Measurements from ENCODE around the gene NUCKS1. TPM values are rescaled to one million over a fixed set of nuclear protein-coding genes. Genes with fewer than 3 reads are reported as not detected.

NUCKS1 gene
- total RNA-seq, 1 experiment from 2014 or later = 427 TPM

DNA sequence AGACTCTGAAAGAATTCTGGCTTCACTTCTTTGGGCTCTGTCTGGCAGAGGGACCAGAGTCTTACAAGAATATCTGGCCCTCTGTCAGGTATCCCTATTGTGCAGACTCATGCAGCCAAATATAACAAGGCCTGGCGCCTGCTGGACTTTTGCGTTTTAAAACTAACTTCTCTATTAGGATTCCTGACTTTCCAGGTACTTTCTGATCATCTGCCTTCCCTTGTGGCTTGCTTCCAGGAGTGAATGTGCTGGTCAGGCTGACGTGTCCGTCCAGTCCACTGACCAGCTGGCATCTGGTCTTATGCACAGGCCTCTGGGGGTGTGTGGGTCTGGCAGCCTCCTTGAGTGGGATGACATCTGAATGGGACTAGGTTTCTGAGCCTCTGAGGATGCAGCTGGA is 33.9 kb upstream of the NUCKS1 start:
- H3K4me3 Mint-ChIP-seq = no peak overlapping the region
- Histone ChIP-seq H2BK120ac (ENCODE audit: low read depth, low read length, poor library complexity, severe bottlenecking) (no peak overlapping the region), H3K79me2 (ENCODE audit: insufficient read depth, low read length) (no peaks in the 10 kb centered on the region), H3K9me3 (ENCODE audit: control insufficient read depth, low read depth, low read length) (no peaks in the 10 kb centered on the region), H3K23me2 (ENCODE audit: insufficient read length, low read depth, low read length, poor library complexity, severe bottlenecking) (no peaks in the 10 kb centered on the region), H3K4me2 (ENCODE audit: insufficient read depth, insufficient read length, low read length) (no peak overlapping the region), H3K79me1 (ENCODE audit: insufficient read depth, low read depth, low read length, poor library complexity, severe bottlenecking) (no peaks in the 10 kb centered on the region), H2BK15ac (ENCODE audit: low read depth, low read length) (no peak overlapping the region), H4K91ac (ENCODE audit: insufficient read length, low read depth, low read length) (no peak overlapping the region), H4K8ac (replicated peaks; ENCODE audit: insufficient read length, low read depth, low read length) (no peak overlapping the region), H2BK20ac (ENCODE audit: low read depth, low read length, poor library complexity, severe bottlenecking) (no peak overlapping the region), H2BK5ac (ENCODE audit: insufficient read length, low read length) (no peak overlapping the region), H2BK12ac (ENCODE audit: insufficient read length, low read depth, low read length) (no peak overlapping the region), H3K23ac (ENCODE audit: insufficient read length, low read depth, low read length) (no peak overlapping the region), H3T11ph (ENCODE audit: low read length) (no peak overlapping the region), H4K20me1 (ENCODE audit: control insufficient read depth, insufficient read depth, insufficient read length) (no peaks in the 10 kb centered on the region), H3K4ac (ENCODE audit: low read depth, low read length) (no peak overlapping the region), H3K18ac (ENCODE audit: insufficient read length, low read depth, low read length) (no peak overlapping the region), H3K56ac (ENCODE audit: insufficient read length, low read depth, low read length) (no peak overlapping the region), H4K5ac (ENCODE audit: insufficient read length, low read depth, low read length) (no peak overlapping the region), H3K9ac (ENCODE audit: extremely low read depth, insufficient read length, low read length) (no peak overlapping the region), H3K14ac (ENCODE audit: insufficient read depth, low read length) (no peak overlapping the region), H3K27me3 (ENCODE audit: insufficient read depth, low read length) (no peaks in the 10 kb centered on the region), H3K4me1 (ENCODE audit: insufficient read depth, low read length) (no peaks in the 10 kb centered on the region), H3K27ac (ENCODE audit: insufficient read length, low read depth, low read length) (no peak overlapping the region), H2AK5ac (ENCODE audit: insufficient read length, low read length) (no peak overlapping the region), H2AFZ (ENCODE audit: low read length) (no peak overlapping the region)
- no peak for TF ChIP-seq CTCF (conservative IDR thresholded peaks at IDR 0.05)
- no peaks in the 10 kb centered on the region; the same call in 1 of the 2 replicates for H3K27me3 Mint-ChIP-seq (ENCODE audit: low read depth)
- no peak for DNase-seq
- H3K9me3 Mint-ChIP-seq = no peaks in the 10 kb centered on the region
- no peaks in the 10 kb centered on the region for H3K4me1 Mint-ChIP-seq
- no peak overlapping the region for H3K27ac Mint-ChIP-seq
- H3K36me3 Mint-ChIP-seq (ENCODE audit: insufficient read depth in 1 of 3, low read depth in 3 of 3) = no peaks in the 10 kb centered on the region
- WGBS (ENCODE audit: extremely low coverage, insufficient read length, low lambda C conversion rate) = no CpG with 5 or more reads among the region's 4 CpGs

Measured in H9 (cell line).